EL (cell line): ENCODE measurements around the gene ECEL1.
A peak's percentile ranks its signal among the peaks of the same experiment; 100 is the strongest.

Experiments
- DNase-seq: peaks from one replicate; pipeline ENCODE4 v3.0.0-alpha.2; 2016

ECEL1 gene

GRCh38 chr2:232521959-232522622 lies 34.5 kb upstream of the ECEL1 start:
- DNase-seq, result peak; percentile 21

DNA sequence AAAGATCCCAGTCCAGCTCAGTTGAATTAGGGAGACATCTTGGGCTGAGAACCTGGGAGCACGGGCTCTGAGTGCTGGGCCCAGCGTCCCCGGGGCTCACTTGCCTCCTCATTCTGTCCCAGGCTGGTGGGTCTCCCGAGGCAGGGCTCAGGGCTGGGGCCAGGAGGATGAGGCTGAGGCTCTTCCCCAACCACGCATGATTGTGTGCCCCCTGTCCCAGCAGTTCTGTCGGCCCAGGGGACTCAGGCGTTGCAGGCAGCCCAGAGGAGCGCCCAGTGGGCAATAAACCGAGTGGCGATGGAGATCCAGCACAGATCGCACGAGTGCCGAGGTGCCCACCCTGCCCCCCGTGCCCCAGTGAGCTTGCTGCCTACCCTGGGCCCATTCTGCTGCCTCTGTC lies 33.5 kb upstream of the ECEL1 start:
- DNase-seq, result no peak

DNA sequence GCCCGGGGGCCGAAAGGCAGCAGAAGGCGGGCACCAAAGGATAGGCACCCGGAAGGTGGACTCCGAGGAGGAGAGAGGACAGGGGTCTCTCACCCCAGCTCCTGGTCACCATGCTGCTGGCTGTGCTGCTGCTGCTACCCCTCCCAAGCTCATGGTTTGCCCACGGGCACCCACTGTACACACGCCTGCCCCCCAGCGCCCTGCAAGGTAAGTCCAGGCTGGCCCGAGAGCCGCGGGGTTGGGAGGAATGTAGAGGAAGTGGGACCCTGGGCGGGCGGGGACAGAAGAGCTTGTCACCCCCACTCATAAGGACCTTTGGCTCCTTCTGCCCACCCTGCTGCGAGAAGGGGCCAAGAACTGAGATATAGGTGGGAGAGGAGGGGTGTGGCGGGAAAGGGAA lies 32.9 kb upstream of the ECEL1 start:
- DNase-seq, result no peak

GRCh38 chr2:232519581-232520438 lies 32.2 kb upstream of the ECEL1 start, which contains the start of gene PRSS56:
PRSS56 (plus strand) TSS chr2:232520388; CDS start chr2:232520599, 211 bp downstream.
- DNase-seq, result no peak

GRCh38 chr2:232518844-232519243 lies 31.2 kb upstream of the ECEL1 start:
- DNase-seq, result no peak

DNA sequence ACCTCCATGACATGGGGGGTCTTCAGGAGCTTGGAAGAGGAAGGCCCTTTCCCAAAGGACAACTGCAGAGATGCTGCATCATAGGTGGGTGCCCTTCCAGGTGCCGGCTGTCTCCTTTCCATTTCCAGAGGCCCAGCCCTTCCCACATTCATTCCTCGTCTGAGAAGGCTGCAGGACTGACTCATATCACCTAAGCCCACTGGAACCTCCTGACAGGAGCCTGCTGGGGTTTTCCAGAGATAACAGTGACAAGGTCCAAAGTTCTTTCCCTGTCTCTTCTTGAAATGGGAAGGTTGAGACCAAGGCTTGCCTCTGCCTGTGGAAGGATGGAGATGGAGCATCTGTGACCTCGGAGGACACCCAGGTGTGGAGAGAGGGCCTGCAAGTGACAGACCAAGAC lies 28.9 kb upstream of the ECEL1 start:
- DNase-seq, result no peak

DNA sequence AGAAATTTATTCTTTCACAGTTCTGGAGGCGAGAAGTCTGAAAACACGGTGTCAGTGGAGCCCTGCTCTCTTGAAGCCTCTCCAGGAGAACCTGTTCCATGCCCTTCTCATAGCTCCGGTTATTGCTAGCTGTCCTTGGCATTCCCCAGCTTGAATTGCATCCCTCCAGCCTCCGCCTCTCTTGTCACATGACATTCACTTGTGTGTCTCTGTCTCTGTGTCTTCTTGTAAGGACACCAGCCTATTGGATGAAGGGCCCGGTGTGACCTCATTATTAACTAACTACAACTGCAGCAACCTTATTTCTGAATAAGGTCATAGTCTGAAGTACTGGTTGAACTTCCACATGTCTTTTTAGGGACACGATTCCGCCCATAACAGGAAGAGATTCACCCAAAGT lies 28.0 kb upstream of the ECEL1 start:
- no peak for DNase-seq

DNA sequence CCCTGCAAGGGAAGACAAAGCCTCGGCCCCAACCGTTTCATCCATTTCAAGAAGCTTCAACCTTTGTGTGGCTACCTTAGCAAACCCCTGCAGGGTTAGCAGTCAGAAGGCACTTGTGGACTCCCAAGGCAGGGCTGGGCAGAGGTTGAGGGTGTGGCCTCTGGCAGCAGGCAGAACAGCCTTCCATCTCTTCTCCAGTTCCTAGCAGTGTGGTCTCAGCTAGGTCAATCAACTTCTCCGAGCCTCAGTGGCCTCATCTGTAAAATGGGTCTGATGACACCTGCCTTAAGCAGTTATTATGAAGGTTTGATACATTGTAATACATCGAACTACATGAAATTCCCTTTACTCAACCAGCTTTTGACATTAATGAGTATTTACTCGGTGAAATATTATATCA lies 25.7 kb upstream of the ECEL1 start:
- DNase-seq, result no peak

- DNase-seq, result no peak
These were observed 25.0 kb upstream of the ECEL1 start for GRCh38 chr2:232512602-232513001.

GRCh38 chr2:232511336-232511890 lies 23.8 kb upstream of the ECEL1 start:
- no peak for DNase-seq

DNA sequence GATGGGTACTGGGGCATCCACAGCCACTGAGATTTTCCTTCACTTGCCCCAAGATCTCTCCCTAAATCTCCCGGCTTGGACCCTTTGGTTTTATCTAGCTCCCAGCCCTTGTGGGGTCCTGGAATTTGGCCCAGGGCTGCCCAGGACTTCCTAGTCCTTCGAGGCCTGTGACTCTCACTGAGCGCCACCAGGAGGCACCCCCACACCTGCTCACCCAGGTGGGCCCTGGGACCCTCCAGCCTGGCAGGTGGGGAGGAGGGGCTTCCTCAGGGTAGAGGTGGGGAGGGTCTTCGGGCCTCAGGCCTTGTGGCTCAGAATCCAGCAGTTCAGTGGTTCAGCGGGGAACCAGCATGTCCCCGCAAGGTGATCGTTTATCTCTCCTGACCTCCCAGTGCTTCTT lies 20.6 kb upstream of the ECEL1 start:
- no peak for DNase-seq

DNA sequence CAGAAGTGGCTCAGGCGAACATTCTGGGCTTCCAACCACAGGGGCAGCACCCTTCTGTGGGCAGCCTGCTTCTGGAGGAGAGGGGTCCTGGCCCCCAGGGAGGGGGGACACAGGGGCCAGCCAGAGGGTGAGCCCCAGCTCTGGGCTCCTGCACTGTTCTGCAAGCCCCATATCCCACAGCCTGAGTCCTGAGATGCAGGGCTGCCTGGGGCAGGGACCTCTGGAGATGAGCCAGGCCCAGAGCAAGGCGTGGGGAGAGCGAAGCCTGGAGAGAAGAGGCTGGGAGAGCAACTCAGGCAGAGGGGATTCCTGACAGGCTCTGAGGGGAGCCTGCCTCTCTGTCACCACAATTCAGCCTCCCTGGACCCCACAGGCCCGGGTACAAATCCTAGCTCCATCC lies 19.1 kb upstream of the ECEL1 start:
- DNase-seq, result no peak

GRCh38 chr2:232505856-232506255 lies 18.2 kb upstream of the ECEL1 start:
- no peak for DNase-seq

- DNase-seq, result no peak
These were observed 16.8 kb upstream of the ECEL1 start for GRCh38 chr2:232504438-232504837.

- no peak for DNase-seq
These were observed 16.2 kb upstream of the ECEL1 start for GRCh38 chr2:232503809-232504323.

DNA sequence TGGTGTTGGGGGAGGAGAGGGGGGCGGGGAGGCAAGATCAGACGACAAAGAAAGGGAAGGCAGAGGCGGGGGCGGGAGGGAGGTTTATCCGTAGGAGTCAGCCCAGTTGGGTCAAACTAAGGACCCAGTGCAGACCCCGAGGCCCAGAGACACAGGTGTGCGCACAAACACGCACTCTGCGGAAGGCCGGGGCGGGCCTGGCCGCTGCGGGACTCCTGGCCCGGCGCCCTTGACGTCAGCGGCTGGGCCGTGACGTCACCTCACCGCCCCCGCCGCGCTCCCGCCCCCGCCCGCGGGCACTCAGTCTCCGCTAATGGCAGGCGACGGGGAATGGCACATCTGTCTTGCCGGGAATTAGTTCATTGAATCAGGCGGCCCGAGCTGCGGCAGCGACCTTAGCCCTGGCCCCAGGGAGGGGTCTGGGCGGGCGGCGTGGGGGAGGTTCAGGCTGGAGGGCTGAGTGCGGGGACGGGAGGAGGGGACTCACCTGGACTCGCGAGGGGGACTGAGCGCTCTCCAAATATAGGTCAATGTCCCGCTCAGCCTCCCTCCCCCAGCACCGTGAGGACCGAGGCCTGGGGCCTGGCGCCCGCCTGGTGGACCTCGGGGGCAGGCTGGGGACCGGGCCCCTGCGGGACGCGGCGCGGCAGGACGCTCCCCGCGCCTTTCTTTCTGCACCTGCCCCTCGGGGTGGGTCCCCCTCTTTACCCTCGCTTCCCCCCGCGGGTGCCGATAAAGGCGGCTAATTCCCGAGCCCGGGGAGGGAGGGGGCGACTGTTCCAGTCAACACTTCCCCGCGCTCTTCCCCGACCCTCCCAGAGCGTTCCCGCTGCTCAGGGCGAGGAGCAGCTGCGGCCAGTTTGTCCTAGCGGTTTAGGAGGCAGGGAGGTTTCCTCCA lies 15.5 kb upstream of the ECEL1 start:
- DNase-seq, result peak; percentile 35

GRCh38 chr2:232502511-232502910 lies 14.9 kb upstream of the ECEL1 start:
- no peak for DNase-seq

GRCh38 chr2:232501794-232502390 lies 14.3 kb upstream of the ECEL1 start:
- no peak for DNase-seq

GRCh38 chr2:232501331-232501771 lies 13.7 kb upstream of the ECEL1 start:
- DNase-seq, result no peak

- DNase-seq, result no peak
These were observed 10.8 kb upstream of the ECEL1 start for GRCh38 chr2:232498452-232498851.

- no peak for DNase-seq
These were observed 9.7 kb upstream of the ECEL1 start for GRCh38 chr2:232497348-232497747.
